NT2/D1 (cell line): ENCODE results near the gene CMTM1.

ENCODE experiments used
- SUZ12 ChIP-seq: IDR thresholded peaks from 2 replicates; pipeline ENCODE4 v1.6.1; 2011; ENCODE audit not compliant: insufficient read length, insufficient read depth; ENCODE audit errors: extremely low read depth
- YY1 ChIP-seq: IDR thresholded peaks from 2 replicates; pipeline ENCODE4 v1.6.1; 2011; ENCODE audit not compliant: insufficient read length, insufficient read depth
- ZNF274 ChIP-seq: IDR thresholded peaks from 2 replicates; pipeline ENCODE4 v1.6.1; 2011; ENCODE audit warnings: mild to moderate bottlenecking, low read depth, low read length

GRCh38 chr16:66548868-66549267 lies 17.4 kb upstream of the CMTM1 start:
- TF ChIP-seq YY1 (no peak), SUZ12 (no peak), ZNF274 (no peak)
